Adipocyte (in vitro differentiated cells): ENCODE measurements around the gene ANAPC2.

Source experiments
- DNase-seq: peaks from one replicate; pipeline ENCODE4 v3.0.0-alpha.2; 2015; ENCODE audit warnings: low read depth
- H3K27me3 ChIP-seq: replicated peaks from 2 replicates; pipeline ENCODE4 v1.7.0; 2013; ENCODE audit warnings: mild to moderate bottlenecking, low read length, moderate library complexity; ENCODE audit not compliant: control insufficient read depth, insufficient read depth
- H3K36me3 ChIP-seq: 2 replicates; pipeline ENCODE4 v1.7.0; 2013; ENCODE audit warnings: low read length, mild to moderate bottlenecking, moderate library complexity; ENCODE audit not compliant: control insufficient read depth, insufficient read depth, severe bottlenecking
- H3K4me1 ChIP-seq: 2 replicates; pipeline ENCODE4 v1.7.0; 2013; ENCODE audit warnings: mild to moderate bottlenecking, low read length, moderate library complexity; ENCODE audit not compliant: control insufficient read depth, insufficient read depth
- H3K4me3 ChIP-seq: 2 replicates; pipeline ENCODE4 v1.7.0; 2013; ENCODE audit warnings: mild to moderate bottlenecking, low read length, moderate library complexity
- H3K9ac ChIP-seq: 2 replicates; pipeline ENCODE4 v1.7.0; 2013; ENCODE audit warnings: mild to moderate bottlenecking, low read length, moderate library complexity
- H3K9me3 ChIP-seq: 2 replicates; pipeline ENCODE4 v1.7.0; 2013; ENCODE audit warnings: mild to moderate bottlenecking, low read length, moderate library complexity; ENCODE audit not compliant: control insufficient read depth

The ANAPC2 gene

GRCh38 chr9:137128158-137128861 lies 60.0 kb downstream of the ANAPC2 start:
- no peak for DNase-seq
- Histone ChIP-seq H3K4me1 (peaks cover 21% of the 10 kb centered on the region), H3K9ac (peak overlapping the region; percentile 87), H3K27me3 (no peaks in the 10 kb centered on the region), H3K4me3 (peak overlapping the region; percentile 84), H3K9me3 (no peaks in the 10 kb centered on the region), H3K36me3 (no peaks in the 10 kb centered on the region)

DNA sequence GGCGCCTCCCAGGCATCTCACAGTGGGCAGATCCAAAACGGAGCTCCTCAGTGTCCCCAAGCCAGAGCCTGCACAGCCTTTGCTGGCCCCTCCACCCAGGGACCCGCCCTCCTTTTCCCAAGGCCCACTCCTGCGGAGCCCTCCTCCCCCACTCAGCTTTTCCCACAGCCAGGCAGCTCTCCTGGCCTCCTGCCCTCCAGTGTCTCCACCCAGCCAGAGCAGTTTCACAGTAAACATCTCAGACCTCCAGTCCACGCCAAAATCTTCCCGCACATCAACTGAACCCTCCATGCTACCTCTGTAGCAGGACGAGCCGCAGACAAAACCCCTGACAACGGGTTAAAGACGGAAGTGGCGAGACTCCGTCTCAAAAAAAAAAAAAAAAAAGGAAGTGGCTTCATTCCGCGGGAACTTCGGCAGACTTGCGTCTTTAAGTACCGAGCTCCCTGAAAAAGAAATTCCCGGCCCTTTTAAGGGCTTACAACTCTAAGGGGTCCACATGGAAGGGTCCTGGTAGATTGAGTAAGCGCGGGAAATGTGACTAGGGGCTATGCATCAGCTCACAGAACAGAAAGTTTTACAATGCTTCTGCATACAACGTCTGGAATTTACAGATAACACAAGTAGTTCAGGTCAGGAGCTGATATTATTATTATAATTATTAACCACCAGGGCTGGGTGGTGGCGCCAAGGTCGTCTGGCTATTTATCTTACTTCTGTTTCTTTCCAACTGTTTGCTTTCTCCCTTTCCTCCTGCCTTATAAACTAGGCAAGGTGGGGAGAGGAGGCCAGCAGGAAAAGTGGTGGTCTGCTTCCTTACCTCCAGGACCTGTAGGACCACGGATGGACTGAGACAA lies 60.8 kb downstream of the ANAPC2 start:
- Histone ChIP-seq H3K9me3 (no peaks in the 10 kb centered on the region), H3K36me3 (no peaks in the 10 kb centered on the region), H3K27me3 (no peaks in the 10 kb centered on the region), H3K4me1 (peaks cover 21% of the 10 kb centered on the region), H3K4me3 (peak overlapping the region; percentile 84), H3K9ac (peak overlapping the region; percentile 43)
- no peak for DNase-seq

DNA sequence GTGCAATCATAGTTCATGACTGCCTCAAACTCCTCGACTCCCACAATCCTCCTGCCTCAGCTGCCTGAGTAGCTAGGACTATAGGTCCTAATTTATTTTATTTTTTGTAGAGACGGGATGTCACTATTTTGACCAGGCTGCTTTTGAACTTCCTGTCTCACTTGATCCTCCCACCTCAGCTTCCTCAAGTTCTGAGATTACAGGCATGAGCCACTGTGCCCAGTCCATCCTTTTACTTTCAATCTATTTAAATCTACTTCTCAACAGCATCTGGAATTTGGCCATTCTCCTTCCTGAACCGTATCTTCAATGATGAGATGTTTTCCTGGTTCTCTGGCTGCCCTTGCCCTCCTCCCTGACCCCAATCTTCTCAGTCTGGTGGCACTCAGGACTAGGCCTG lies 61.6 kb downstream of the ANAPC2 start:
- no peak overlapping the region for H3K9ac ChIP-seq
- peak overlapping the region; percentile 67 for H3K4me3 ChIP-seq
- H3K27me3 ChIP-seq: no peaks in the 10 kb centered on the region
- H3K9me3 ChIP-seq: no peaks in the 10 kb centered on the region
- H3K36me3 ChIP-seq: no peaks in the 10 kb centered on the region
- peaks cover 21% of the 10 kb centered on the region for H3K4me1 ChIP-seq
- no peak for DNase-seq
